GM18517 (cell line): ENCODE data around the gene LTBP1.

Source experiments
- ATAC-seq: cut with Tn5 transposase; IDR thresholded peaks from one replicate; pipeline ENCODE4 v1.9.1; 2021; ENCODE audit warnings: mild to moderate bottlenecking, moderate library complexity; ENCODE audit not compliant: unreplicated experiment

The LTBP1 gene

DNA sequence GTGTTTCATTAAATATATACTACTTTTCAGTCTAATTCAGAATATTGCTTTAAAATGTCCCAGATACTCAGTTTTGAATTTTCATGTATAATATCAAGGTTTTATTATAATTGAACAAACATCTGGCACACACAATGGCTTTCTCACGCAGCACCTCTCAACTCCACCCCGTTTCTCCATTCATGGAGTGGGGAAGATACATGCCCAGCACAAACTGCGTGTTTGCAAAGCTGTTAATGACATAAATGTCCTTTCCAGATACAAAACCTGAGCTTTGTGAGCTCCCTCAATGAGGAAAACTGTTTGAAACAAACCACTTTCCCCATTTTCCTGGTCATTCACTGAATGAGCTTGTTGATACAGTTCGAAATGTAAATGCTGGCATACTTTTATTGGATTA is 379.3 kb downstream of the LTBP1 start:
- ATAC-seq: no peak

GRCh38 chr2:33333433-33333832 is 386.7 kb downstream of the LTBP1 start:
- no peak for ATAC-seq

DNA sequence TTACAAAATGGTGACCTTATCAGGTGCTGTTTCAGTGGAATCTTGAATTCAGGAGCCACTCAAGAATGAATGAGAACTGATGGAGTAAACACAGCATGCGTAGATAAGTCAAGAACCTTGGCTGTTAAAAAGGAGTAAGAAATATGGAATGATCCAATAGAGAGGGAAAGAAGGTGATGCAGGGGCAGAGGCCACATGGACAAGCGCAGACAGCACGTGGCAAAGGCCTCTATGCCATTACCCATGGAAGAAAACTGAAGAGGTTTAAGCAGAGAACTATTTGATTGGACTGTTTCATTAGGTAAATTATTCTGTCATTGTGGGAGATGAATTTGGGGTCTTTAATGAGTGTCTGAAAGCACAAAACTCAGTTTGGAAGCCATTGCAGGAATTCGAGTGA is 387.3 kb downstream of the LTBP1 start:
- no peak for ATAC-seq

- no peak for ATAC-seq
Observed at GRCh38 chr2:33335516-33335915, 388.8 kb downstream of the LTBP1 start.

DNA sequence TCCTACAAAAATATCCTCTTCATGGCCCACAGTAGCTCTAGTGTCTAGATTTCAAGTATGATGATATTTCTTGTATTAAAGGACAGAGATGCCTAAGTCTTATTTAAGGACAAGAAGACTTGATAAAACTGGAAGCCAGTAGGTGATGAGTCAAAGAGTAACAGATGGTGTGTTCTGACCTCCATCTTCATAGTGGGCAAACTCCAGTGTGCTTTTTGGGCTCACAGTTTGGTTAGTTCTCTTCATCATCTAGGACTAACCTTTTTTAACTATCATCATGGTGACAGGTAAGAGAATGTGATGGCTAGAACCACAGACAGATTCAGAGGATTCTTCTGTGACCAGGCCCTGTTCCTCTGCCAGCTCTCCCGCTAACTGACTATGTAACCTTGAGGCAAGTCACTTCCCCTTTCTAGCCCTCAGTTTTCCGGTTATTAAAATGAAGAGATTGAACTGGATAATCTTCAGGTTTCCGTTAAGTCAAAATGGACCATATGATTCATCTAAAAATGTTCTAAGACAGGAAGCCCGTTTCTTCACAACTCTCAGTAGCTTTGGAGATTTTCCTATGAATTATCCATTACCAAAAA is 389.4 kb downstream of the LTBP1 start:
- ATAC-seq: no peak

DNA sequence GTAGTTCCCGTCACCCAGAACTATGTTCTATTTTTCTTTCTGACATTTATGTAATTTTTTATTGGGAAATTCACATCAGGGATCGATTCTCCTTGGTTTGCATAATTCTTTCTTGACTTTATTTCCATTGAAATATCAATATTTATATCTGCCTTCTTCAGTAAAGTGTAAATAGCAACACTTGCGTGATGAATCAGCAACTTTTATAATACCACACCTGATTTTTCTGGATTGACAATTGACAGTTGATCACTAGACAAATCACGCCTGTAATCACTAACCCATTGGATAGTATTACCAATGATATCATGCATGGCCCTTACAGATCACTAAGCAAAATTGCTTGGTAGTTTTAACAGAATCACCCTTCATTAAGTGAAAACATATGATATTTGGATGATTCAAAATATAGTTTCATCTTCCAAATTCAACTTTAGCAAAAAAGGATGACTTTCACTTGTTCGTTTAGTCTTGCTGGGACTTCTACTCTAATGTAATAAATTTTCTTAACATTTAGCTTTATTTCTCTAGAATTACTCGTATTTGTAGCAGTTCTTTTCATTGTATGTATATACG is 390.7 kb downstream of the LTBP1 start:
- no peak for ATAC-seq

DNA sequence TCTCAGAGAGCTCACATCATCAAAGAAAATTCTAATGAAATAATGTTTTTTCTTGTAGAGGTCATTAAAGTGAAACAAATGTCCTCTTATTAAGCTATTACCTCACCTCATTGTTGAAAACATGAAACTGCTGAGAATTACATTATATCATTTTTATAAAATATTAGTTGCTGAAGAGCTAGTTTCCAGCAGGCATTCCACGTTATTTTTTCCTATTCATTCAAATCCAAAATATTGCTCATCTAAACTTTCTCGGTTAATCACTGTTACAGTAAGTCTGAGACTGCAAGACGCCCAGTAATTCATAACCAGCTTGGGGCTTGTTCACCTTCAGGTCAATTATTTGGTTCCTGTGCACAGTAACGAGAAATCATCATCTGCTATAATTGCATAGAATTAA is 391.2 kb downstream of the LTBP1 start:
- ATAC-seq: no peak

DNA sequence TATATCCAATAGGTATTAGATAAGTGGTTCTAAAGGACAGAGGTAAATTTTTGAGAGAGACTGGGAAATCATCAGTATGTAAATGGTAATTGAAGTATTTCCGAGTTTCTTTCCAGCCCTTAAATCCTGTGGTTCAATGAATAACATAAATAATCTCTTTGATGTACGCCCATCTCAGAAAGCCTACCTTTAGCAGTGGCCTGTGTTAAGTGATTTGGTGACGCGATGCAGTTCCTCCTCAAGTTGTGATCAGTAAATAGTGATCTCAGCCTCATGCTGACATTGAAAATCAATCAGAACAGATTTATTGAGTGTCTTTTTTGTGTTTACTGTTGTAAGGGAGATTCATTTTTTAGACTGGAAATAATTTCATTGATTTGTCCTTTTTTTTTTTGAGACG is 392.5 kb downstream of the LTBP1 start:
- ATAC-seq: no peak

DNA sequence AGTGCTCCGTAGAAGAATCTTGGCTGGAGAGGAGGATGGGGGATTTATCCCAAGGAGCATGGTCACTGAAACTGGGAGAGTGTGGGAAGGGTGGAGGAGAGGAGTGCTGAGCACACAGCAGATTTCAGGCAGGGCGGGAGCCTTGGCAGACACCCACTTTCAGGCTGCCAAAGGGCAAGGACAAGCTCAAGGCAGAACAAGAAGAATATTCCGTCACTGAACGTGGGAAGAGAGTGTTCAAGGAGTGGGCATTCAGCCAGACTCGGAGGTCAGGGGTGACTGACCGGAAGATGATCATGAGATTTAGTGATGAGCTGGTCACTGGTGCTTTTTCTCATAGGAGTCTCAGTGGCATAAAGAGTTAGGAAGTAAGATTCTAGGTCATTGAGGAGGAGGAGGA is 393.5 kb downstream of the LTBP1 start:
- no peak for ATAC-seq

DNA sequence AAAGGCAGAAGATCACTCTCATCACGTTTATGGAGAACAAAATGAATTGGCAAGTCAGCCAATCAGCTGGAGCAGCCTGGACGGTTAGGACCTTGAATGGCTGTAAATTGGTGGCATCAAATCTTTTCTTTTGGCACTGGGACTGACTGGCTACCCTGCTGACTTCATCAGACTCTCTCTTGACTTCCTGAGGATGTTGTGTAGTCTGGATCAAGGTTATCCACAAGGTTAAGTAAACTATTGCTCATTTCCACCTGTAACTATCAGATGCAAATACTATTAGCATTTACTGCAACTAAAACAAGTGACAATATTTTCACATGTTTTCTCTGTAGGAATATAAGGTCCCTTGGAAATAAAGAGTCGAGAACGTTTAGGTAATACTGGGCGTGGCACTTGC is 395.4 kb downstream of the LTBP1 start:
- ATAC-seq: no peak

DNA sequence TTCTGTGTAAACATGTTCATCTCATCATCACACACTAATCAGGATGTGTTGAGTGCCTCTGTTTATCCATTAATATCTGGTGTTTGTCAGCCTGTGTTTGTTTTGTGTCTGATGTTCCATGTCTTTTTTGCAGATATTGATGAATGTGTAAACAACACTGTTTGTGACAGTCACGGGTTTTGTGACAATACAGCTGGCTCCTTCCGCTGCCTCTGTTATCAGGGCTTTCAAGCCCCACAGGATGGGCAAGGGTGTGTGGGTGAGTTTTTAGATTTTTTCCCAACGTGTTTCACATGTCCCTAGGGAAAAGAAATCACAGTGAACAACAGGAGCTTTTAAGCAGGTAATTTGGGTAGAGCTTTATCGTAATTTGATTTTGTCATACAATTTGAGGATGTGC is 396.0 kb downstream of the LTBP1 start:
- no peak for ATAC-seq

GRCh38 chr2:33343387-33343895 is 396.7 kb downstream of the LTBP1 start:
- no peak for ATAC-seq

DNA sequence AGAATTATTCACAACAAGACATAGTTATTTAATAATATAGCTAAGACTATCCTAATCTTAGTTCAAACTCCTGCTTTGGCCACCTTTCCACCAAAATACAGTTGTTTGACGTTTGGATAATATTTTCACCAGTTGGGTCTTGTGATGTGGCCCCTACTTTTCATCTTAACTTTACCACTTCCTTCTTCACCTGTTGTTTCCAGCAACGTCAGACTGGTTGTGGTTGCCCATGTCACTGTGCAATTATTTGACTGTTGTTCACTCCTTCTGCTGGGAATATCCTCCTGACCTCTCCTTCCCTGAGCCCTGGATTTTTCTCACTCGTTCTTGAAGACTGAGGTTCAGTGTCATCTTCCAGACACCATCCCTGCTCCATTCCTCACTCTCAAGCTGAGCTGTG is 397.5 kb downstream of the LTBP1 start:
- no peak for ATAC-seq

DNA sequence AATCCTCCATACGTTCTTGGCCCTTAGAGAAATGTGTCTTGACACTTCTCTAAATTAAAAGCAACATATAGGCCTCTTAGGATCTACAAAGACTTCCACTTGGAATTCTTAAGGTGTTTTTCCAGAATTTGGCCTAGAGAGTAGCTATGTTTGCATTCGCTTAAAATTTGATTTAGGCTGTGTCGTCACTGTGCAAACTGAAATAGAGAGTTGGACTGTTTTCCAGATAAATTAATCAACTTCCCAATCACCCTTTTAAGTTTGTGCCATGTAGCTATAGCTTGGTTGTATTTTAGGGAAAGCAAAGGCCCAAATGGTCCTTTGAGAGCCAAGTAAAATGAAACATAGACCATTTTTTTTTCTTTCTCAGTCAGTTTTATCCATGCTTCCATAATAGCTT is 401.1 kb downstream of the LTBP1 start:
- ATAC-seq: no peak

DNA sequence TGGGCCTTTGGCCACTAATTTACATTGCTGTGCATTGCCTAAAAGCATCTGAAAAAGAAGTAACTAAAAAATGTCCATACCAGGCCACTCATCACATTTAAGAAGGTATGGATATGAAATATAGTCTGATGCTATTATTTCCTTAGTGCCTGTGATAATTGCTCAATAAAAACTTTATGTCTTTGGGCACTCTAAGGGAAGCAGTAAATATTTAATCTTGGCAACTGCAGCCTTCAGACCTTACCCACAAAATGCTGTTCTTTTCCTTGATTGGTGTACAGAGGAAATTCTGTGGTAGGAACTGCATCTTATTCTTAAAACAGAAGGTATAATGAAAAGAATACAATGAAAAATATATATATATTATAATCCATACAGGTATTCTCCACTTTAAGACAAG is 403.9 kb downstream of the LTBP1 start:
- no peak for ATAC-seq

GRCh38 chr2:33351781-33352180 is 405.0 kb downstream of the LTBP1 start:
- ATAC-seq: no peak

GRCh38 chr2:33354981-33355380 is 408.2 kb downstream of the LTBP1 start:
- no peak for ATAC-seq

GRCh38 chr2:33358878-33359277 is 412.1 kb downstream of the LTBP1 start:
- no peak for ATAC-seq

DNA sequence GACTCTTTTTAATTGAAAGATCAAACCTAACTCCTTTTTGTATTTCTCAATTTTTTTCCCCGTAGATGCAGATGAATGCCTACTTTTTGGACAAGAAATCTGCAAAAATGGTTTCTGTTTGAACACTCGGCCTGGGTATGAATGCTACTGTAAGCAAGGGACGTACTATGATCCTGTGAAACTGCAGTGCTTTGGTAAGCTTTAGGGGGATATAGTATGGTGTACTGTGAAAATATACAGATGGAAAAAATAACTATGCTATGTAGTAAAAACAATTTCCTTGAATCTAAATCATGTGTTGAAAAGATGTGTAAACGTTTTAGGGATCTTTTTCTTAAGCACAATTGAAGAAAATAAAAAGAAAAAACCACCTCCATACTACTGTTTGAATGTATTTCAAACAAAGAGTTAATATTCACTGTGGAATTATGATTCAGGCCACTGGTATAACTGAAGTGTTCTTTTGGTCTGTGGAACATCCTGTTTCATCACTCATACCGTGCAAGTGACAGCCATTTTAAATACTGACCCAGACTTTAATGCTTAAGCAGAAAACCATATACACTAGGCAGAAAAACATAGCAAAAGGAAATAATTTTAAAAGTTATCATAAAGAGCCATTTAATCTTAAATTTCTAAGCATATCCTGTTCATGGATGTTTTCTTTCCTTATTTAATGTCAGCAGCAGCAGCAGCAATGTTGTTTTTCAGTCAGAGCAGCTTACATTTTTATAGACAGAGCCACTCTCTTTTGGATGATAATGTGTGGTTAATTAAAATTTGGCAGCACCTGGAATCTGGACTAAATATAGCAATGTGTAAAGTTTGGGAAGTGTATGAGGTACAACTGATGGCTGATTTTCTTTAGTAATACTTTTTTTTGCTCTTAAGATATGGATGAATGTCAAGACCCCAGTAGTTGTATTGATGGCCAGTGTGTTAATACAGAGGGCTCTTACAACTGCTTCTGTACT is 416.9 kb downstream of the LTBP1 start:
- no peak for ATAC-seq

DNA sequence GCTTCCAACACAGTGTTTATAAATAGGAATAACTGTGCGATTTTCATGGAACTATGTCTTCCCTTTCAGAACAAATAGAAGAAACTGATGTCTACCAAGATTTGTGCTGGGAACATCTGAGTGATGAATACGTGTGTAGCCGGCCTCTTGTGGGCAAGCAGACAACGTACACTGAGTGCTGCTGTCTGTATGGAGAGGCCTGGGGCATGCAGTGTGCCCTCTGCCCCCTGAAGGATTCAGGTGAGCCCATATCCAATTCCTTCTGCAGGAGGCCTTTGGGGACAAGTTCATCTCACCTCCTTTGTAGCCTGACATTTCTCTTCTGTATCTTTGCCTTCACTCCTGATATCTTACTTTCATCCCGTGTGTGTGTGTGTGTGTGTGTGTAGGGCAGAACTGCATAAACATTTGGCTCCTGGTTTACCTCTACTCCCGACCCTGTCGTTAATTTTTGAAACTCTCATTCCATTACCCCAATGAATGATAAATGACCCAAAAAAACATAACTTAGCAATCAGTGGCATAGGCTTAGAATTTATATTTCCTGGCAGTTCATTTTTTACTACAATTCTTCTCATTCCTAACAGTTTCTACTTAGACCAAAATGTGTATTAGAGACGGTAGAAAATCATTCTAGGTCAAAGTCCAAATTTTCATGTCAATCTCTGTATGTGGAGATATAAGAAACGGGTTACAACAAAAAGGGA is 418.7 kb downstream of the LTBP1 start:
- no peak for ATAC-seq

GRCh38 chr2:33366473-33366872 is 419.7 kb downstream of the LTBP1 start:
- no peak for ATAC-seq
